C4-2B (cell line): Measurements from ENCODE around the gene POLR2H.

Source experiments
- H3K27ac ChIP-seq: fragments of 450-650 bp; 2 replicates; pipeline ENCODE4 v1.5.1; 2017
- CTCF ChIP-seq: fragments of 450-650 bp; conservative IDR thresholded peaks from 2 replicates; pipeline ENCODE4 v1.5.1; 2017; ENCODE audit warnings: mild to moderate bottlenecking
- ZFX ChIP-seq: fragments of 450-650 bp; IDR thresholded peaks from 2 replicates; pipeline ENCODE4 v1.6.1; 2017

POLR2H gene

GRCh38 chr3:184377374-184377773, 15.9 kb downstream of the POLR2H start:
- no peak overlapping the region for H3K27ac ChIP-seq
- TF ChIP-seq ZFX (no peak), CTCF (no peak)

- no peak within 1 kb of the TSS for H3K27ac ChIP-seq
- TF ChIP-seq CTCF (no peak), ZFX (no peak)
Observed at GRCh38 chr3:184377882-184378445, 16.5 kb downstream of the POLR2H start, which contains the start of gene THPO. THPO (minus strand) TSS chr3:184378207; CDS start chr3:184376259, 1,948 bp downstream.

GRCh38 chr3:184378651-184379357, 17.3 kb downstream of the POLR2H start:
- no peak overlapping the region for H3K27ac ChIP-seq
- TF ChIP-seq CTCF (no peak), ZFX (no peak)

GRCh38 chr3:184379358-184380184, 18.1 kb downstream of the POLR2H start, which contains the start of gene CHRD:
CHRD (plus strand) TSS chr3:184380054; CDS start chr3:184380319, 265 bp downstream.
- H3K27ac ChIP-seq, result no peak within 1 kb of the TSS
- TF ChIP-seq ZFX, result no peak
- TF ChIP-seq CTCF, result no peak

- no peak for TF ChIP-seq CTCF
- TF ChIP-seq ZFX, result no peak
- H3K27ac ChIP-seq, result no peak overlapping the region
Observed at GRCh38 chr3:184380185-184380626, 18.7 kb downstream of the POLR2H start.

- no peak for TF ChIP-seq CTCF
- TF ChIP-seq ZFX, result no peak
- no peak overlapping the region for H3K27ac ChIP-seq
Observed at GRCh38 chr3:184380627-184381260, 19.2 kb downstream of the POLR2H start.
